ENCODE results near the gene ZNF385C.
A peak's percentile ranks its signal among the peaks of the same experiment; 100 is the strongest.

The ZNF385C gene

GRCh38 chr17:42072323-42073187 is 25.7 kb downstream of the ZNF385C start:
- DNase-seq: no peak

- DNase-seq: no peak
Measured at GRCh38 chr17:42071810-42072209, 26.5 kb downstream of the ZNF385C start.

- DNase-seq: no peak
Measured at GRCh38 chr17:42068979-42069378, 29.3 kb downstream of the ZNF385C start.

GRCh38 chr17:42067371-42068091 is 30.7 kb downstream of the ZNF385C start:
- no peak for DNase-seq

- DNase-seq: no peak
Measured at GRCh38 chr17:42065201-42065600, 33.1 kb downstream of the ZNF385C start.

GRCh38 chr17:42062681-42063080 is 35.6 kb downstream of the ZNF385C start:
- no peak for DNase-seq

- DNase-seq: no peak
Measured at GRCh38 chr17:42061646-42062487, 36.4 kb downstream of the ZNF385C start.

- DNase-seq: no peak
Measured at GRCh38 chr17:42060231-42060630, 38.0 kb downstream of the ZNF385C start.

GRCh38 chr17:42059815-42060214 is 38.5 kb downstream of the ZNF385C start:
- DNase-seq: no peak

- no peak for DNase-seq
Measured at GRCh38 chr17:42058063-42058462, 40.2 kb downstream of the ZNF385C start.

- DNase-seq: no peak
Measured at GRCh38 chr17:42056635-42057034, 41.6 kb downstream of the ZNF385C start.

- peak; percentile 38 for DNase-seq
Measured at GRCh38 chr17:42055496-42055895, 42.8 kb downstream of the ZNF385C start.

- DNase-seq: no peak
Measured at GRCh38 chr17:42055027-42055426, 43.2 kb downstream of the ZNF385C start.

GRCh38 chr17:42053731-42054500 is 44.4 kb downstream of the ZNF385C start:
- DNase-seq: no peak

GRCh38 chr17:42052346-42052877 is 45.9 kb downstream of the ZNF385C start:
- no peak for DNase-seq

- no peak for DNase-seq
Measured at GRCh38 chr17:42051645-42052044, 46.6 kb downstream of the ZNF385C start.

- DNase-seq: no peak
Measured at GRCh38 chr17:42051013-42051400, 47.3 kb downstream of the ZNF385C start.

- peak; percentile 27 for DNase-seq
Measured at GRCh38 chr17:42050393-42051012, 47.8 kb downstream of the ZNF385C start, which contains the start of gene C17orf113. Gene C17orf113, minus strand, starts transcription at chr17:42050601. Its CDS starts 7,225 bp downstream, at chr17:42043376.

- no peak for DNase-seq
Measured at GRCh38 chr17:42049834-42050392, 48.4 kb downstream of the ZNF385C start.

GRCh38 chr17:42047343-42047742 is 50.9 kb downstream of the ZNF385C start:
- DNase-seq: no peak

- DNase-seq: no peak
Measured at GRCh38 chr17:42045719-42046118, 52.6 kb downstream of the ZNF385C start.

Measured in HCEC 1CT (cell line).